ENCODE data around the gene CDHR3.
"Not testable (repeated sequence)": the region's sequence is repeated elsewhere in the genome, so short reads cannot be mapped to it uniquely, and the experiment has no call there.

The CDHR3 gene

DNA sequence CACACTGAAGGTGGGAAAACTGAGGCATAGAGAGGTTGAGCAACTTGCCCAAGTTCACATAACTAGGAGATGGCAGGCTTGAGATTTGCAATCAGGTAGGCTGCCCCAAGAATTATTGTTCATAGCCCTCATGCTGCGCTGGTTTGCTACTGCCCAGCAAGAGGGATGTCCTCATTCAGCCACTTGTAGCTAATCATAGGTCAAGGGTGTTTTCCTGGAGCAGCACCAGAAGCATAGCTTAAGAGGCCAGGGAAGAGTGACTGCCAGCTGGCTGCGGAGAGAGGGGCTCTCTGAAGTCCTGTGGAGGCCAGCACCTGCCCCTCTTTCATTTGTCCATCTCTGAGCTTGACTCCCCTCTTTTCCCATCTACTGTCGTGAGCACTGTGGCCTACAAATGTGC is 15.0 kb downstream of the CDHR3 start:
- Mint-ChIP-seq H3K27ac (no peak overlapping the region), H3K9me3 (no peaks in the 10 kb centered on the region), H3K4me3 (no peak overlapping the region), H3K4me1 (no peaks in the 10 kb centered on the region), H3K27me3 (peaks cover 6 to 11% of the 10 kb centered on the region in 2 donors), H3K36me3 (no peaks in the 10 kb centered on the region)
- no peak for ATAC-seq (replicated peaks)
- no peak for DNase-seq

DNA sequence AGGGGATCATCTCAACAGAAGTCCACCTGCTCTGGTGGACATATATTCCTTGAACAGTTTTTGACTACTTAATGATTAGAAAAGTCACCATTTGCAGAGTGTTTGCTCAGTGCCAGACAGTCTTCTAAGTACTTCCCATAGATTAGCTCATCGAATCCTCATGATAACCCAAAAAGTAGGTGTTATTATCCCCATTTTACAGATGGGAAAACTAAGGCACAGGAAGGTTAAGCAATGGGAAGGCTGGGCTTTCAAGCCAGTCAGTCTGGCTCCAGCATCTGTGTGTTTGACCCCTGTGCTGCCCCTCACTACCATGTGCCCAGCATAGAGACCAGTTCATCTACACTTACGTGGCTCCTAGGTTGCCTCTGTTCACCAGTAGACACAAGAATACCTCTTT is 15.9 kb downstream of the CDHR3 start:
- Mint-ChIP-seq H3K4me1 (no peaks in the 10 kb centered on the region), H3K27me3 (peaks cover 13 to 14% of the 10 kb centered on the region in 2 donors), H3K36me3 (no peaks in the 10 kb centered on the region), H3K9me3 (no peaks in the 10 kb centered on the region), H3K27ac (no peak overlapping the region), H3K4me3 (no peak overlapping the region)
- ATAC-seq (replicated peaks), result no peak
- DNase-seq, result no peak

DNA sequence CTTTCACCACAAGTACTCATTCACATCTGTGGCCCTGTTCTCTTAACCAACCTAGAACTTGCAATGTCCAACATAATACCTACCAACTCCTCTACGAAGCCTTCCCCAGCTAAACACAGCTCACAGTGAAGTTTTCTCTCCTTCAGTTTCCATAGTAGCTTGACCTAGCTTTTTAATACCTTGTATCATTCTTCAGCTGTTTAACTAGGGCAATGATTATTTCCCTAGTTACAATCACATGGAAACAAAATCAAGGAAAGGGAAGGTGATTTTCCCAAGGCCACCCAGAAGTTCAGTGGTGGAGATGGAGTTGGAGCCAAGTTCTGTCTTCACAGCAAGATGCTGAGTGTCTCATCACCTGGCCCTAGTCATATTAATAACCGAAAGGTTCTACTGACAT is 16.3 kb downstream of the CDHR3 start:
- no peaks in the 10 kb centered on the region for H3K4me1 Mint-ChIP-seq
- ATAC-seq (replicated peaks) (no peak), DNase-seq (no peak)
- H3K27me3 Mint-ChIP-seq, result peaks cover 13 to 16% of the 10 kb centered on the region in 2 donors
- H3K27ac Mint-ChIP-seq, result no peak overlapping the region
- no peaks in the 10 kb centered on the region for H3K9me3 Mint-ChIP-seq
- H3K36me3 Mint-ChIP-seq, result no peaks in the 10 kb centered on the region
- H3K4me3 Mint-ChIP-seq, result no peak overlapping the region

DNA sequence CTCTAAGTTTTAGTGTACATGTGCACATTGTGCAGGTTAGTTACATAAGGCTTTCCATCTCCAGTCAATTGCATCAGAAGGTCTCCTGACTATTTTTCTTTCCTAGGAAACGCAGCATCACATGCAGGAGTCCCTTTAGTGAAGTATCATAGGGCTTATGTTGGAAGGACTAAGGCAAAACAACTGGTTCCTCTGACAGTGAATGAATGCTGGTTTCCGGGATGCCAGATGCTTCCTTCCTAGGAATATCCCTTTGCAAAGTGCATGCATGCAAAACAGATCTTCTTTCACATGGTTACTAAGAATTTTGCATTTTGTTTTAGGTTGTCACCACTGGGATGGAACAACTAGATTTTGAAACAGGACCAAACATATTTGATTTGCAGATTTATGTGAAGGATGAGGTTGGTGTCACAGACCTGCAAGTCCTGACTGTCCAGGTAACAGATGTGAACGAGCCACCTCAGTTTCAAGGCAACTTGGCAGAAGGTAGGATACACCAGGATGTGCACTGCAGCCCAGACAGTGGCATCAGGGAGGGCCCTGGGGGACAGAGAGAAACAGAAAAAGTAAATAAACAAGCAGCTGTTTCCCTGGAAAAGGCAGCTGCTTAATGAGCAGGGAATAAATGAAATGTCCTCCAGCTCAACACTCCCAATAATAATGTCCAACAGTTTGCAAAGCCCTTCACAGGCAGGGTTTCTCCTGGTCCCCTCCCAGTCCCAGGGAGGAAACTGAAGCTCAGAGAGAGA is 17.8 kb downstream of the CDHR3 start:
- Mint-ChIP-seq H3K27me3 (peaks cover 13 to 16% of the 10 kb centered on the region in 2 donors), H3K9me3 (no peaks in the 10 kb centered on the region), H3K4me3 (no peak overlapping the region), H3K27ac (no peak overlapping the region), H3K4me1 (no peaks in the 10 kb centered on the region), H3K36me3 (no peaks in the 10 kb centered on the region)
- no peak for DNase-seq
- ATAC-seq (replicated peaks), result no peak

DNA sequence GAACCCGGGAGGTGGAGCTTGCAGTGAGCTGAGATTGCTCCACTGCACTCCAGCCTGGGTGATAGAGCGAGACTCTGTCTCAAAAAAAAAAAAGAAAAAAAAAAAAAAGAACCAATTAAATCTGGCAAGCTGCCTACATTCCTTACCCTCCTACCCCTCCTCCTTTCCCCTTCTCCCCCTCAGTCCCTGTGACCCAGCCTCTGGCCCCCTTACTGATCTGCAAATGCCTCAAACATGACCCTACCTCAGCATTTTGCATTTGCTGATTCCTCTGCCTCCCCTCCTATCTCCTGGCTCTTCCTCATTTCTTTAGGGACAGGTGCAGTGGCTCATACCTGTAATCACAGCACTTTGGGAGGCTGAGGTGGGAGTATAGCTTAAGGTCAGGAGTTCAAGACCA is 19.3 kb downstream of the CDHR3 start:
- H3K27me3 Mint-ChIP-seq, result peaks cover 13 to 16% of the 10 kb centered on the region in 2 donors
- DNase-seq, result no peak
- no peak overlapping the region for H3K27ac Mint-ChIP-seq
- no peaks in the 10 kb centered on the region for H3K36me3 Mint-ChIP-seq
- H3K4me1 Mint-ChIP-seq, result no peaks in the 10 kb centered on the region
- H3K4me3 Mint-ChIP-seq, result no peak overlapping the region
- no peak for ATAC-seq (replicated peaks)
- H3K9me3 Mint-ChIP-seq, result no peaks in the 10 kb centered on the region

DNA sequence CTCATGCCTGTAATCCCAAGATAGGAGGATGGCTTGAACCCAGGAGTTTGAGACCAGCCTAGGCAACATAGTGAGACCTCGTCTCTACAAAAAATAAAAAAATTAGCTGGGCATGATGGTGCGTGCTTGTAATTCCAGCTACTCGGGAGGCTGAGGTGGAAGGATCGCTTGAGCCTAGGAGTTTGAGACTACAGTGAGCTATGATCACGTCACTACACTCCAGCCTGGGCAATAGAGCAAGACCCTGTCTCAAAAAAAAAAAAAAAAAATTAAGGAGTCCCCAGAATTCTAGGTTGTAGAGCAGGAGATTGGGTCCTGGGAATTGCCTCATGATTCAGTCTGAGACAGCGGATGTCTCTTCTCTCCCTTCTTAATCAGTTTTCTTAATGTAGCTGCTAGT is 21.7 kb downstream of the CDHR3 start:
- H3K4me3 Mint-ChIP-seq; DNase-seq; H3K4me1 Mint-ChIP-seq; H3K27ac Mint-ChIP-seq; H3K9me3 Mint-ChIP-seq; H3K36me3 Mint-ChIP-seq; ATAC-seq (replicated peaks): not testable (repeated sequence)
- peaks cover 13 to 19% of the 10 kb centered on the region in 2 donors for H3K27me3 Mint-ChIP-seq

DNA sequence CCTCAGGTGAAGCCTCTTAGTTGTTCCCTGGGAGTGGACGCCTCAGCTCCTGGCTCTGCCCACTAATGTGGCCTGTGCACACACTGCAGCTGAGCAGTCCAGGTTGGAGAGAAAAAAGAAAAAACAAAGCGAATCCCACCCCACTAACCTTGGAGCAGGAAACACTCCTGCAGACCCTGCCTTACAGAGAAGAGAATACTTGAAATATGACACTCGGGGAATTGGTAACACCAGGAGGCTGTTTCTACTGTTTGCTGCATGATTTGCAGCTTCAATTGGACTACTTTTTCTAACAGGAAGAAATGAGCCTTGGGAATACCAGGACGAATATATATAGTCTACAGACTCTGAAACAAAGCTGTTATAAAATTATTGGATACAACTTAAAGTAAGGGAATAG is 22.2 kb downstream of the CDHR3 start:
- Mint-ChIP-seq H3K4me1 (no peaks in the 10 kb centered on the region), H3K27ac (no peak overlapping the region), H3K27me3 (peaks cover 13 to 20% of the 10 kb centered on the region in 2 donors), H3K36me3 (no peaks in the 10 kb centered on the region), H3K4me3 (no peak overlapping the region), H3K9me3 (no peaks in the 10 kb centered on the region)
- no peak for DNase-seq
- ATAC-seq (replicated peaks), result no peak

DNA sequence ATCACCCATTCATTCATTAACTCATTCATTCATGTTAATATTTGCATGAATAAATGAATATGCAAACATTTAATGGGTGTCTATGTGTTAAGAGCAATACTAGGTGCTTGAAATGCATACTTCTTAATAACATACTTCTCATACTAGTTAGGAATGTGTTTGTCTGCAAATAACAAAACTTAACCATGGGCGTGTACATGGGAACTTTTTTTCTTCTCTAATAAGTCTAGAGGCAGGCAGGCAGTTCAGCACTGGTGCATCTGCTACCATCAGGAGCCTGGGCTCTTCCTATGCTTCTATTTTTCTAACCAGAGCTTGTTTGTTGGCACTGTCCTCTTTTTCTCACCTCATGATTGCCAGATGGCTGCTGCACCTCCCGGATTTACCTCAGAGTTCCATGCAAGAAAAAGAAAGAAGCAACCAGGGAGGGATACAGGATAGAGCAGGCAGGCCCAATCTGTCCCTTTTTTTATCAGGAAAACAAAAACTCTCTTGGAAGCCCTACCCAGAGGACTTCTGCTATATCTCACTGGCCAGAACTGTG is 22.7 kb downstream of the CDHR3 start:
- no peaks in the 10 kb centered on the region for H3K36me3 Mint-ChIP-seq
- H3K9me3 Mint-ChIP-seq, result no peaks in the 10 kb centered on the region
- H3K27me3 Mint-ChIP-seq, result peaks cover 13 to 20% of the 10 kb centered on the region in 2 donors
- ATAC-seq (replicated peaks) (no peak), DNase-seq (no peak)
- H3K4me1 Mint-ChIP-seq, result no peaks in the 10 kb centered on the region
- no peak overlapping the region for H3K27ac Mint-ChIP-seq
- H3K4me3 Mint-ChIP-seq, result no peak overlapping the region

DNA sequence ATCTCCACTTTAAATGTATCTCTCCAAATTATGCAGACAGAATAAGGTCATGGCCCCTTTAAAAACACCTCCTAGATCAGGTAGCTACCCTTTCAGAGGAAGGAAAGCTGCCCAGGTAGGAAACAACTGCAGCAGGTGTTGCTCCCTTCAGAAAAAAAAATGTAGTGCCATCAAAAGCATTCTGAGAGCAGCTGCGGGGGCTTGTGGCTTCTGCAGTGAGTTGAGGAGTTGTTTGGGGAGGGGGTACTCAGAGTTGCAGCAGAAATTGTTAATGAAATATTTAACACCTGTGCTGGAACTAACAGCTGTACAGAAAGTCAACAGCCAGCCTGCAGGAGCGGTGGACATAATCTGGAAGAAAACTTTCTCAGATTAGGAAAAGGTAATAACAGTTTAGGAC is 24.0 kb downstream of the CDHR3 start:
- ATAC-seq (replicated peaks) (no peak), DNase-seq (no peak)
- peaks cover 7 to 16% of the 10 kb centered on the region in 2 donors for H3K27me3 Mint-ChIP-seq
- H3K4me3 Mint-ChIP-seq, result no peak overlapping the region
- no peaks in the 10 kb centered on the region for H3K36me3 Mint-ChIP-seq
- H3K27ac Mint-ChIP-seq, result no peak overlapping the region
- no peaks in the 10 kb centered on the region for H3K4me1 Mint-ChIP-seq
- no peaks in the 10 kb centered on the region for H3K9me3 Mint-ChIP-seq

DNA sequence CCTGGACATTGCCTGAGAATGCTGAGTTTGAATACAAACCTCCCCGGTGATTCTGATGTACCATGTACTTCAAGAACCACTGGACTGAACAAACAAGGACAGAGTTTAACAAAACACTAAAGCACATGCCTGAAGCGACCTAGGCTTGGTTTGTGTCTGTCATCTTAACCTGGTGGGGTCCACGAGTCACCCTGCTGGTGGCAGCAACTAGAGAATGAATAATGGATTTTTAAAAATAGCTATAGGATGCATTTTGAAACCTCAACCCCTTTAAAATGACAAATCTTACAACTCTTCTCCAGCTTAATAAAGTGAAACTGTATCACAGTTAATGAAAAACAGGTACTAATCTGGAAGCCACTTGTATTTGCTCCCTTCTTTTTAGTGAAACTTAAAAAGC is 25.2 kb downstream of the CDHR3 start:
- H3K4me1 Mint-ChIP-seq, result peaks cover 0 to 2% of the 10 kb centered on the region in 2 donors
- H3K27me3 Mint-ChIP-seq, result peaks cover 0 to 12% of the 10 kb centered on the region in 2 donors
- no peak overlapping the region for H3K27ac Mint-ChIP-seq
- no peaks in the 10 kb centered on the region for H3K36me3 Mint-ChIP-seq
- no peak for DNase-seq
- no peak for ATAC-seq (replicated peaks)
- H3K9me3 Mint-ChIP-seq, result no peaks in the 10 kb centered on the region
- no peak overlapping the region for H3K4me3 Mint-ChIP-seq

DNA sequence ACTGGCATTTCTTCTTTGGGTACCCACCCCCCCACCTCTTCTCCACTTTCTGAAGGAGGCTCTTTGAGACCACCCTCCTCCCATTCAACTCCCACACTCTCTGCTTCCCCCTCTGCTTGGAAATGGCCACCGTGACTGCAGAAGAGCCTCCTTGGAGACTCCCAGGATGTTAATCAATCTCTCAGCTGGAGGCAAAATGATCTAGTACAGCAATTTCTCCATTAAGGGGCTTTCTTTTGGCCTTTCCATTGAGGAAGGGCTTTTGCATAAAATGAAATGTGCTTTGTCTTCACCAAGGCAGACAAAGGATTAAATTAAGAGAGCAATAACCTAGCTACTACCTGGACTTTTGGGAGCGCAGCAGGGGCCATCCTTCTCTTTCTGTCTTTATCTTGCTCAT is 26.1 kb downstream of the CDHR3 start:
- DNase-seq (no peak), ATAC-seq (replicated peaks) (no peak)
- Mint-ChIP-seq H3K27ac (no peak overlapping the region), H3K36me3 (no peaks in the 10 kb centered on the region), H3K4me1 (peaks cover 0 to 2% of the 10 kb centered on the region in 2 donors), H3K9me3 (no peaks in the 10 kb centered on the region), H3K27me3 (peaks cover 0 to 4% of the 10 kb centered on the region in 2 donors), H3K4me3 (no peak overlapping the region)

DNA sequence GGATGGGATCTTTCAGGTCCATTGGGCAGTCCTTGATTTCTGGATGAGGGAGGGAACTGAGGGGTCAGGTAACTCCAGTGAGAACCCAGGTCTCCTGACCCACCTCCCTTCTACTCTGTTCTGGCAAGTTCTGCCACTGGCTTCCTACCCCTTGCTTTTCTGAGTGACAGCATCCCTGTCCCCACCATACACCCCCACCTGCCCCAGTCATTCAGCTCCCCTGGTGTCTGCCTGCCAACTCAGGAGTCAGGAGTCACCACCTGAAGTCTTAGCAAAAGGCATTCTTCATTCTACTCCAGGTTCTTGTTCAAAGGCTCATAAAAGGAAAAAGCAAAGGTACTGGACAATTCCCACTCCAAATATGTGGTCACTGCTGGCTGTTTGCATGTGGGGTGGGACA is 26.6 kb downstream of the CDHR3 start:
- H3K4me1 Mint-ChIP-seq, result peaks cover 0 to 2% of the 10 kb centered on the region in 2 donors
- no peaks in the 10 kb centered on the region for H3K9me3 Mint-ChIP-seq
- H3K27me3 Mint-ChIP-seq, result peaks cover 0 to 4% of the 10 kb centered on the region in 2 donors
- DNase-seq, result no peak
- no peak overlapping the region for H3K27ac Mint-ChIP-seq
- no peak overlapping the region for H3K4me3 Mint-ChIP-seq
- H3K36me3 Mint-ChIP-seq, result no peaks in the 10 kb centered on the region
- ATAC-seq (replicated peaks), result no peak

DNA sequence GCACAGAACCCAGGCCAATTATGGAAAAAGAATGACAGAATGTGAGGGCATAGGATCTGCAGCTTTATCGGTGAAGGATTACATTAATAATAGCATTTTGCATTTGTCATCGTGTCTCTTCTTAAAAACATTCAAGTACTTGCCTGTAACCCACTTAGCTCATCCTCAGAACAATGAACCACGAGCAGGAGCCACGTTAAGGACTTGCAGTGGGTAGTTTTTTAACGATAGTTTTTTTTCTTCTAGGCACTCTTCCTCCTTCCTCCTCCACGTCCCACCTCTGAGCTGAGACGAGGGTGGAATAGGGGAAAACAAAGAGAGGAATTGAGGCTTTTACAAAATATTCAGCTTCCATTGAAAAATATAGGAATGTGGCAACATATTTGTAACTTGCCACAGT is 27.1 kb downstream of the CDHR3 start:
- Mint-ChIP-seq H3K4me3 (no peak overlapping the region), H3K27ac (no peak overlapping the region), H3K27me3 (peaks cover under 1 to 4% of the 10 kb centered on the region in 2 donors), H3K36me3 (no peaks in the 10 kb centered on the region), H3K4me1 (peaks cover 0 to 2% of the 10 kb centered on the region in 2 donors), H3K9me3 (no peaks in the 10 kb centered on the region)
- DNase-seq (no peak), ATAC-seq (replicated peaks) (no peak)

DNA sequence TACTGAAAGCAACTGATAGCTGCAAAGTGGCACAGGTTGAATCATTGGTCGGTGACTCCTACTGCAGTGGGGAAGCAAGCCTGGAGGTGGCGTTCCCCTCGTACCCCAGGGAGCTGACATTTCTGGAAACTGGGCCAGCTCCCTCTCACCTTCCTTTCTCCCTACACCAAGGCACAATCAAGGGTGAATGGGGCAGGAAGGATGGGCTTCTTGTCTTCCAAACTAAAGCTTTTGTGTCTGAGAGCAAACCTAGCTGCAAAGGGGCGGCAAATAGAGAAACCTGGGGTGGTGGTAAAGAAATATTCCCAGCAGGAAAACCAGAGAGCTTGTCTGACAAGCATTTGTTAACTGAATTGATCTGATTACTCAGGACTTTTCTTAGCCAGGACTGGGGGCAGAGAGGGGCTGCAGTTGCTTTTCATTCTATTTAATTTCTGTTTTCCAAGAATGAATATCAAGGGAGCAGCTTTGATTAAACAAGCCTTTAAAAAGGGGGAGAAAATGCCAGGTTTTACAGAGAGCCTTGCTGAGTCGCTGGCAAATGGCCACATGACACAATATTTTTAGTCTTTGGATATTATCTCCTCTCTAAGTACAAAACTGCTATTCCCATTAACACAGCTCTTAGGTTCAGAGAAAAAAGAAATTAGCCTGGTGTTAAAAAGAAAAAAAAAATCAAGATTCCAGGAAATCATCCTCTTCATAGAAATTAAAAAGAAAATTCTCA is 27.8 kb downstream of the CDHR3 start:
- Mint-ChIP-seq H3K27me3 (peaks cover 4 to 8% of the 10 kb centered on the region in 2 donors), H3K36me3 (no peaks in the 10 kb centered on the region), H3K9me3 (no peaks in the 10 kb centered on the region), H3K4me1 (peaks cover 0 to 2% of the 10 kb centered on the region in 2 donors), H3K27ac (no peak overlapping the region), H3K4me3 (no peak overlapping the region)
- ATAC-seq (replicated peaks), result no peak
- DNase-seq, result no peak

DNA sequence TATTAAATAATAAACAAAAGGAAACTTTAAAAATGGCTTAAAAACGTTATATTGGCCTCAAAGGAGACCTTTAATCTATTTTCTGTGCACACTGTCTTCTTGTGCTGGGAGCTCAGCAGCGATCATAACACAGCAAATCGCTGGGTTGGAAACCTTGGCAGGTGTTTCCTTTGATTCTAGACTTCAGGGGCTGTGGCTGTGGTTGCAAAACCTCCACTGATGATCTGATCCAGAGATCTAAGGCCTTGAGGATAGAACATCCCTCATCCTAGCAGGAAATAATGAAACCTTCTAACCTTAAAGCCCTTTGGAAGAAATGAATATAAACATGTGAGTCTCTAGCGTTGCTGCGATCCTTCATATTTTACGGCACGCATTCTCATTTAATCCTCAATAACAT is 29.8 kb downstream of the CDHR3 start:
- peaks cover 0 to 2% of the 10 kb centered on the region in 2 donors for H3K4me1 Mint-ChIP-seq
- no peak overlapping the region for H3K27ac Mint-ChIP-seq
- no peaks in the 10 kb centered on the region for H3K36me3 Mint-ChIP-seq
- no peaks in the 10 kb centered on the region for H3K9me3 Mint-ChIP-seq
- ATAC-seq (replicated peaks), result no peak
- DNase-seq, result no peak
- H3K4me3 Mint-ChIP-seq, result peak overlapping the region in 1 of 2 donors; percentile 3
- H3K27me3 Mint-ChIP-seq, result peaks cover 4 to 8% of the 10 kb centered on the region in 2 donors

Data from stimulated activated naive B cell treated with anti-CD40 and anti-IgM and Interleukin-4, amounts not matched to agents 10 μg/mL and 1 μg/mL and 100 μg/mL, for 72 hours (primary cell).